K562 (cell line): ENCODE measurements around the gene RPL28. TPM values are rescaled to one million over a fixed set of nuclear protein-coding genes. Genes with fewer than 3 reads are reported as not detected.

Experiments used
- COPS2 ChIP-seq: fragments of 450-650 bp; conservative IDR thresholded peaks from 2 replicates; pipeline ENCODE4 v1.6.1; 2016; ENCODE audit warnings: mild to moderate bottlenecking, moderate library complexity
- CREM ChIP-seq: IDR thresholded peaks from 2 replicates; pipeline ENCODE4 v1.6.1; 2014; ENCODE audit warnings: antibody characterized with exemption, low read depth
- FOXK2 ChIP-seq, 2 experiments: fragments of 450-650 bp; IDR thresholded peaks in 1 of 2; conservative IDR thresholded peaks in 1 of 2; 2 replicates each; pipeline ENCODE4 v1.6.1; 2016; ENCODE audit warnings: low read depth in 2 of 2, mild to moderate bottlenecking in 1 of 2
- NFRKB ChIP-seq: fragments of 450-650 bp; IDR thresholded peaks from 2 replicates; pipeline ENCODE4 v1.6.1; 2016; ENCODE audit warnings: low read depth
- PTTG1 ChIP-seq: fragments of 450-650 bp; IDR thresholded peaks from 2 replicates; pipeline ENCODE4 v1.6.1; 2016; ENCODE audit warnings: low read depth, mild to moderate bottlenecking, missing genetic modification characterization, missing compliant biosample characterization
- REST ChIP-seq, 2 experiments: fragments of 450-650 bp; formaldehyde crosslinking in 1 of 2; IDR thresholded peaks; 2 replicates each; pipeline versions ENCODE4 v1.4.0 to v1.6.1; 2014 to 2020; ENCODE audit warnings: mild to moderate bottlenecking in 2 of 2, borderline replicate concordance in 1 of 2, low read depth in 1 of 2
- SIN3B ChIP-seq: fragments of 450-650 bp; IDR thresholded peaks from 2 replicates; pipeline ENCODE4 v1.6.1; 2017; ENCODE audit warnings: low read depth, mild to moderate bottlenecking, moderate library complexity
- SMAD2 ChIP-seq: fragments of 150-350 bp; IDR thresholded peaks from 2 replicates; pipeline ENCODE4 v1.6.1; 2014; ENCODE audit warnings: low read depth, mild to moderate bottlenecking, low read length
- SMAD4 ChIP-seq: fragments of 250-450 bp; sonication (Bioruptor Pico); conservative IDR thresholded peaks from 2 replicates; pipeline ENCODE4 v1.8.0; 2021; ENCODE audit warnings: inconsistent platforms, mild to moderate bottlenecking, moderate library complexity
- ZBTB8A ChIP-seq: fragments of 450-650 bp; IDR thresholded peaks from 2 replicates; pipeline ENCODE4 v1.6.1; 2018; ENCODE audit warnings: mild to moderate bottlenecking, moderate library complexity; ENCODE audit not compliant: partially characterized antibody
- ZNF133 ChIP-seq: fragments of 250-450 bp; sonication (Bioruptor Pico); IDR thresholded peaks from 2 replicates; pipeline ENCODE4 v1.4.0; 2020; ENCODE audit warnings: mild to moderate bottlenecking
- polyA plus RNA-seq, 8 experiments: library from polyadenylated mRNA; depleted of rRNA in 4 of 8; stranded (reverse) in 5 of 8; unstranded in 3 of 8; fragments of >200 nt; fragmentation: Nextera tagmentation in 2 of 8; fragmentation: Illumina TruSeq in 1 of 8; extraction: Ambion mirVana in 2 of 8; extraction: Trizol in 1 of 8; gene quantifications; 2 replicates each; pipeline versions ENCODE4 v1.2.1 to v1.2.3, GENCODE V29; 2011 to 2014; ENCODE audit warnings: inconsistent platforms in 1 of 8, missing spikeins in 1 of 8
- total RNA-seq, 7 experiments: library from RNA; depleted of rRNA in 6 of 7; stranded (reverse); fragments of >200 nt in 6 of 7; fragmentation: Illumina TruSeq in 2 of 7; extraction: Trizol in 2 of 7; gene quantifications; 2 replicates each; pipeline versions ENCODE4 v1.2.1 to v1.2.3, GENCODE V29; 2011 to 2021; ENCODE audit warnings: low replicate concordance in 1 of 7
- TF ChIP-seq, protein P1 (sequence below): sonication (generic); formaldehyde crosslinking; IDR thresholded peaks from 2 replicates; pipeline ENCODE4 v1.8.1; 2023; ENCODE audit warnings: mild to moderate bottlenecking, missing genetic modification reagents, moderate library complexity
- TF ChIP-seq, protein P2 (sequence below): fragments of 250-450 bp; sonication (Bioruptor Pico); IDR thresholded peaks from 2 replicates; pipeline ENCODE4 v1.4.0; 2020; ENCODE audit warnings: mild to moderate bottlenecking
- TF ChIP-seq, protein P3 (sequence below), 2 experiments: IDR thresholded peaks; 2 replicates each; pipeline ENCODE4 v1.6.1; 2011; ENCODE audit warnings: borderline replicate concordance in 1 of 2, control low read depth in 1 of 2, low read depth in 1 of 2, low read length in 1 of 2, mild to moderate bottlenecking in 1 of 2, mixed read lengths in 1 of 2, moderate library complexity in 1 of 2; ENCODE audit not compliant: insufficient read depth in 1 of 2, insufficient read length in 1 of 2, poor library complexity in 1 of 2, severe bottlenecking in 1 of 2; ENCODE audit errors: extremely low read depth in 1 of 2

RPL28 gene
- total and polyA plus RNA-seq, 9 of the 15 experiments (the other 6 are each of a cell fraction or from before 2014, with no cell fraction given), result 124 to 3,106 (median 622) TPM

DNA sequence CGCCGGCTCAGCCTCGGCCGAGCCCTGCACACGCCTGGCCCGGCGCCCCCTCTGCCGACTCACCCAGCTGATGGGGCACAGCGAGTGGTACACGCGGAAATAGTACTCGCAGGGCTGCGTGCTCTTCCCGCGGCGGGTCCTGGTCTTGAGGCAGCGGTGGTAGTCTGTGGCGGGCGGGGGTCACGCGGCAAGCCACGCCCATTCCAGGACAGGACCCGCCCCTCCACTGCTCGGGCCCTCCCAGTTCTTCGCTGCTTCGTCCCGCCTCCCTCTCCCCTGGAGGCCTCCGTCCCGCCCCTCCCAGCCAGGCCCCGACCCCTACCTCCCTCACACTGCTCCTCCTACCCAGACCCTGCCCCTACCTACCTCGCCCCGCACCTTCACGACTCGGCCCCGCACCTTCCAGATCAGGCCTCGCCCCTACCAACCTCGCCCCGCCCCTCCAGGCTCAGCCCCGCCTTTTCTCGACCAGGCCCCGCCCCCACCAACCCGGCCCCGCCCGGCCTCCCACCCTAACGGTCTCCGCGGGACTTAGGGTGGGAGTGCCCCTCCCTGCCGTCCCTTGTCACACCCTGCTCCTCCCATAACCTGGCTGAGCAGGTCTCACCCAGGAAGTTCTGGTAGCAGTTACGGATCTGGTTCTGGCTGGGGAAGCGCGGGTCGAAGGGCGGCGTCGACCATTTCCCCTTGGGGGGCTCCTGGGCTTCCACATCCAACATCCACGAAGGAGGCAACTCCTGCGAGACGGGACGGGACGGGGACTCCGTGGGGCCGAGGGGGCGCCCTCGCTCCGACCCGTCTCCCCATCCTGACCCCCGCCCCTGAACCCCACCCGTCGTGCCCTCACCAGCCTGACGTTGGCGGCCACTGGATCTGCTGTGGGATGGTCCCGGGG lies 31.7 kb upstream of the RPL28 start (continued):
- peak; percentile 23; the same call in 1 of the 2 replicates for TF ChIP-seq REST (IDR thresholded peaks at IDR 0.05; ENCODE audit: borderline replicate concordance)
- TF ChIP-seq REST (CRISPR knock-in tag; IDR thresholded peaks at IDR 0.05; ENCODE audit: low read depth), result no peak
- no peak for TF ChIP-seq ZNF133 (CRISPR knock-in tag)
- TF ChIP-seq FOXK2 (conservative IDR thresholded peaks at IDR 0.05 in 1 of 2, IDR thresholded peaks at IDR 0.05 in 1 of 2; ENCODE audit: low read depth in 2 of 2), result no peak
- peak; percentile 3; the same call in 1 of the 2 replicates for TF ChIP-seq CREM
- TF ChIP-seq PTTG1 (tag), result no peak
- TF ChIP-seq, protein P1, sequence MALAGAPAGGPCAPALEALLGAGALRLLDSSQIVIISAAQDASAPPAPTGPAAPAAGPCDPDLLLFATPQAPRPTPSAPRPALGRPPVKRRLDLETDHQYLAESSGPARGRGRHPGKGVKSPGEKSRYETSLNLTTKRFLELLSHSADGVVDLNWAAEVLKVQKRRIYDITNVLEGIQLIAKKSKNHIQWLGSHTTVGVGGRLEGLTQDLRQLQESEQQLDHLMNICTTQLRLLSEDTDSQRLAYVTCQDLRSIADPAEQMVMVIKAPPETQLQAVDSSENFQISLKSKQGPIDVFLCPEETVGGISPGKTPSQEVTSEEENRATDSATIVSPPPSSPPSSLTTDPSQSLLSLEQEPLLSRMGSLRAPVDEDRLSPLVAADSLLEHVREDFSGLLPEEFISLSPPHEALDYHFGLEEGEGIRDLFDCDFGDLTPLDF (CRISPR knock-in tag), result no peak
- TF ChIP-seq, protein P2, sequence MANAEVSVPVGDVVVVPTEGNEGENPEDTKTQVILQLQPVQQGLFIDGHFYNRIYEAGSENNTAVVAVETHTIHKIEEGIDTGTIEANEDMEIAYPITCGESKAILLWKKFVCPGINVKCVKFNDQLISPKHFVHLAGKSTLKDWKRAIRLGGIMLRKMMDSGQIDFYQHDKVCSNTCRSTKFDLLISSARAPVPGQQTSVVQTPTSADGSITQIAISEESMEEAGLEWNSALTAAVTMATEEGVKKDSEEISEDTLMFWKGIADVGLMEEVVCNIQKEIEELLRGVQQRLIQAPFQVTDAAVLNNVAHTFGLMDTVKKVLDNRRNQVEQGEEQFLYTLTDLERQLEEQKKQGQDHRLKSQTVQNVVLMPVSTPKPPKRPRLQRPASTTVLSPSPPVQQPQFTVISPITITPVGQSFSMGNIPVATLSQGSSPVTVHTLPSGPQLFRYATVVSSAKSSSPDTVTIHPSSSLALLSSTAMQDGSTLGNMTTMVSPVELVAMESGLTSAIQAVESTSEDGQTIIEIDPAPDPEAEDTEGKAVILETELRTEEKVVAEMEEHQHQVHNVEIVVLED (CRISPR knock-in tag), result no peak
- TF ChIP-seq ZBTB8A, result no peak
- no peak for TF ChIP-seq SMAD4 (CRISPR knock-in tag)
- no peak for TF ChIP-seq NFRKB
- TF ChIP-seq SMAD2, result no peak
- no peak for TF ChIP-seq SIN3B
- no peak for TF ChIP-seq COPS2
- TF ChIP-seq, protein P3, sequence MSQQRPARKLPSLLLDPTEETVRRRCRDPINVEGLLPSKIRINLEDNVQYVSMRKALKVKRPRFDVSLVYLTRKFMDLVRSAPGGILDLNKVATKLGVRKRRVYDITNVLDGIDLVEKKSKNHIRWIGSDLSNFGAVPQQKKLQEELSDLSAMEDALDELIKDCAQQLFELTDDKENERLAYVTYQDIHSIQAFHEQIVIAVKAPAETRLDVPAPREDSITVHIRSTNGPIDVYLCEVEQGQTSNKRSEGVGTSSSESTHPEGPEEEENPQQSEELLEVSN (IDR thresholded peaks at IDR 0.05; ENCODE audit: borderline replicate concordance in 1 of 2, extremely low read depth in 1 of 2, insufficient read depth in 1 of 2, insufficient read length in 1 of 2, low read depth in 1 of 2, low read length in 1 of 2, poor library complexity in 1 of 2, severe bottlenecking in 1 of 2), result peak; percentile 44 to 73
